T-cell (primary cell): Measurements from ENCODE around the gene ST6GAL1. TPM values are rescaled to one million over a fixed set of nuclear protein-coding genes. Genes with fewer than 3 reads are reported as not detected.

Experiments used
- ATAC-seq, 4 experiments: fragments of 200-7000 bp in 3 of 4; fragments of 150-1000 bp in 1 of 4; cut with Tn5 transposase; replicated peaks in 1 of 4; 1 replicate in 3 of 4; 2 replicates in 1 of 4; pipeline ENCODE4 v1.10.0; 2021; ENCODE audit warnings: moderate library complexity in 3 of 4, mild to moderate bottlenecking in 2 of 4, moderate number of reproducible peaks in 1 of 4
- CTCF ChIA-PET, 2 donors: fragments of 300-600 bp; sonication (Branson Sonifier 250); formaldehyde crosslinking; loops; one replicate each; lab custom pipeline; 2022; ENCODE audit warnings: antibody characterized with exemption in 2 of 2; lab: Charles Lee
- POLR2A ChIA-PET, 2 donors: fragments of 300-600 bp; sonication (Branson Sonifier 250); formaldehyde crosslinking; loops; one replicate each; lab custom pipeline; 2022; ENCODE audit warnings: antibody characterized with exemption in 2 of 2; lab: Charles Lee
- DNase-seq, 35 experiments: peaks; one replicate each; pipeline versions ENCODE4 v3.0.0 to v3.0.0-alpha.2; 2013 to 2023
- H3K27ac ChIP-seq: one replicate; pipeline ENCODE4 v1.5.1; 2013; ENCODE audit warnings: low read length
- H3K27me3 ChIP-seq, 2 experiments: replicated peaks in 1 of 2; 1 replicate in 1 of 2; 2 replicates in 1 of 2; pipeline versions ENCODE4 v1.6.1 to v1.7.0; 2013; ENCODE audit warnings: low read length in 1 of 2, mixed read lengths in 1 of 2; ENCODE audit not compliant: control insufficient read depth in 2 of 2, insufficient read depth in 2 of 2; ENCODE audit errors: extremely low read depth in 1 of 2
- H3K36me3 ChIP-seq, 2 donors: 1 replicate in 1 of 2; 2 replicates in 1 of 2; pipeline versions ENCODE4 v1.6.1 to v1.7.0; 2013; ENCODE audit warnings: low read length in 1 of 2; ENCODE audit not compliant: control insufficient read depth in 2 of 2, insufficient read depth in 1 of 2; ENCODE audit errors: extremely low read depth in 1 of 2
- H3K4me1 ChIP-seq, 2 experiments: 1 replicate in 1 of 2; 2 replicates in 1 of 2; pipeline versions ENCODE4 v1.6.1 to v1.7.0; 2013; ENCODE audit warnings: low read length in 2 of 2, mixed read lengths in 1 of 2; ENCODE audit not compliant: insufficient read depth in 2 of 2, control insufficient read depth in 1 of 2; ENCODE audit errors: extremely low read depth in 1 of 2
- H3K4me3 ChIP-seq, 2 donors: 1 replicate in 1 of 2; 2 replicates in 1 of 2; pipeline versions ENCODE4 v1.5.1 to v1.7.0; 2013; ENCODE audit warnings: mild to moderate bottlenecking in 2 of 2, low read length in 1 of 2, moderate library complexity in 1 of 2; ENCODE audit not compliant: control insufficient read depth in 1 of 2; ENCODE audit errors: extremely low read depth in 1 of 2
- H3K9me3 ChIP-seq: 2 replicates; pipeline ENCODE4 v1.7.0; 2013
- H3K27ac Mint-ChIP-seq, 2 donors: one replicate each; pipeline ENCODE4 v1.8.0; 2020 to 2021; ENCODE audit warnings: mild to moderate bottlenecking in 2 of 2, mixed read lengths in 2 of 2
- H3K27me3 Mint-ChIP-seq, 2 donors: one replicate each; pipeline ENCODE4 v1.8.0; 2021 to 2022; ENCODE audit warnings: mixed read lengths in 2 of 2
- H3K36me3 Mint-ChIP-seq: one replicate; pipeline ENCODE4 v1.8.0; 2021; ENCODE audit warnings: mixed read lengths
- H3K4me1 Mint-ChIP-seq, 3 donors: one replicate each; pipeline ENCODE4 v1.8.0; 2020 to 2022; ENCODE audit warnings: mixed read lengths in 3 of 3, mild to moderate bottlenecking in 1 of 3
- H3K4me3 Mint-ChIP-seq, 3 donors: one replicate each; pipeline ENCODE4 v1.8.0; 2020 to 2022; ENCODE audit warnings: mild to moderate bottlenecking in 3 of 3, mixed read lengths in 3 of 3, moderate library complexity in 3 of 3
- H3K9me3 Mint-ChIP-seq, 3 donors: one replicate each; pipeline ENCODE4 v1.8.0; 2020 to 2022; ENCODE audit warnings: mixed read lengths in 3 of 3
- WGBS: methylation state at CpG from one replicate; pipeline ENCODE4 v1.1.5; 2013; ENCODE audit warnings: missing lambda C conversion rate; ENCODE audit not compliant: insufficient coverage; 5-methylcytosine and 5-hydroxymethylcytosine counted together
- total RNA-seq, 35 experiments: library from RNA in 6 of 35; stranded (reverse) in 6 of 35; fragments of 120-200 nt in 1 of 35; gene quantifications; one replicate each; pipeline versions ENCODE4 v1.2.1 to v1.2.4 and lab custom pipeline; 2013 to 2026

The ST6GAL1 gene
- total RNA-seq, 5 donors from 2014 or later (not counting 1 experiment from before 2014, with no cell fraction given) = 148 to 237 (median 212) TPM

DNA sequence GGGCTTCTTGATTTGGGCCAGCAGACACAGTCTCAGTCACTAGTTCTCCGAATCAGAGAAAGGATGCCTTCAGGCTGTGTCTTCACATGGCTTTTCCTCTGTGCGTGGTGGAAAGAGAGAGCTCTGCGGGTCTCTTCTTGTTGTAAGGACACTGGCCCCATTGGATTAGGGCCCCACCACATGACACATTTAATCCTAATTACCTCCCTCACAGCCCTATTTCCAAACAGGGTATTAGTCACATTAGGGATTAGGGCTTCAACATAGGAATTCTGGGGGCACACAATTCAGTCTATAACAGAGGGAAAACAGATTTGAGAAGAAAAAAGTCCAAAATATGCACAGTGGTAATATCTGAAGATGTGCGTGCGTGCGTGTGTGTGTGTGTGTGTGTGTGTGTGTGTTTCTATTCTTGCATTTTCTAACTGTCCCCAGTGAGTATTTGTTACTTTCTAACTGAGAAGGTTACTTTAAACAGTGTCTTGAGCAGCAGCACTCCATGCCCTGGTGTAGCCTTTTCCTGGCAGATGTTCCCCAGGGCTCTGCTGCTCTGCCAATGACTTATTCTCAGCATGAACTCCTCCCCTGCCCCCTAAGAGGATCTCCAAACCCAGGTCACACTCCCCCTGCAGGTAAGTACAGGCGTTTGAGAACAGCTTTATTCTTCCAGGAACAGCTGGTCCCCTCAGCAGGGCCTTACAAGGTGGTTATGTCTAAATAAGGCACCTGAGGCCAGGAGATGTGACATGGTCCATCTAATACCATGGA is 136.1 kb downstream of the ST6GAL1 start:
- H3K9me3 Mint-ChIP-seq = peaks cover 0 to 4% (median 0%) of the 10 kb centered on the region in 3 donors
- Histone ChIP-seq H3K27ac (peak overlapping the region; percentile 47), H3K4me1 (peaks cover 10 to 38% of the 10 kb centered on the region in 2 experiments), H3K36me3 (peaks cover 6 to 70% of the 10 kb centered on the region in 2 donors), H3K4me3 (no peak overlapping the region), H3K9me3 (no peaks in the 10 kb centered on the region), H3K27me3 (no peaks in the 10 kb centered on the region)
- peaks cover 67 to 82% (median 79%) of the 10 kb centered on the region in 3 donors for H3K4me1 Mint-ChIP-seq
- WGBS = 50% methylated on average over 2 of the region's 7 CpGs
- H3K27me3 Mint-ChIP-seq = no peaks in the 10 kb centered on the region
- peak overlapping the region in 1 of 3 donors; percentile 31 for H3K4me3 Mint-ChIP-seq
- ChIA-PET POLR2A (interaction anchor here (0.5 to 1.6 kb wide), 5 partner anchors 29 to 106 kb away, joined by 3 to 8 read pairs (median 5); no protein-coding TSS in a partner anchor), CTCF (interaction anchor here (0.6 to 2.4 kb wide), 12 partner anchors 11 to 496 kb away, joined by 3 to 15 read pairs (median 4); partner anchors contain the start of gene DNAJB11 (in 1 of the 2))
- DNase-seq (peak in 34 of 35 experiments; percentile 15 to 75 (median 52)), ATAC-seq (peak; percentile 66 to 79 (median 68))
- peaks cover 47% of the 10 kb centered on the region for H3K36me3 Mint-ChIP-seq
- H3K27ac Mint-ChIP-seq = peak overlapping the region; percentile 63 to 87

DNA sequence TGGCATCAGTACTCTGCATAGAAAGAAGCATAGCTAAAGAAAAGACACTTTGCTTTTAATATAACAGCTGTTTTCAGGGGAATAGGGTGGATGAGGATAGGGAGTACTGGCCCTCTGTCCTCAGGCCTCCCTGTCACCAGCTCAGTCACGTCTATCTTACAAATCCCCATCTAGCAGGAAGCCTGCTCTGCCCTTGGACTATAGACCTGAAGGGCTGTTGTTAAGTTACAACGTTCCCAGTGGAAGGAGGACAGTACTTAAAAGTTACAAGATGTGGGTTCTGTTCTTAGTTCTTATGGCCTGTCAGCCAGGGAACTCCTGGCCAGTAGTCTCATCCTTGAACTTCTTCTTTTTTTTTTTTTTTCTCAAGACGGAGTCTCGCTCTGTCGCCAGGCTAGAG is 138.5 kb downstream of the ST6GAL1 start:
- peaks cover 0 to 4% (median 0%) of the 10 kb centered on the region in 3 donors for H3K9me3 Mint-ChIP-seq
- peaks cover 45% of the 10 kb centered on the region for H3K36me3 Mint-ChIP-seq
- no peak for ATAC-seq
- WGBS = no CpG with 5 or more reads among the region's 5 CpGs
- peaks cover 53 to 61% (median 60%) of the 10 kb centered on the region in 3 donors for H3K4me1 Mint-ChIP-seq
- H3K27me3 ChIP-seq = no peaks in the 10 kb centered on the region
- no peak for DNase-seq
- H3K4me3 Mint-ChIP-seq = no peak overlapping the region
- peaks cover 4 to 29% of the 10 kb centered on the region in 2 experiments for H3K4me1 ChIP-seq
- H3K27me3 Mint-ChIP-seq = no peaks in the 10 kb centered on the region
- no peaks in the 10 kb centered on the region for H3K9me3 ChIP-seq
- ChIA-PET CTCF (interaction anchor here (1.1 to 2.5 kb wide), 2 partner anchors 219 to 220 kb away, joined by 3 to 15 read pairs; no protein-coding TSS in a partner anchor), POLR2A (no interaction called here)
- no peak overlapping the region for H3K27ac ChIP-seq
- H3K4me3 ChIP-seq = no peak overlapping the region
- peak overlapping the region; percentile 55 to 58 for H3K27ac Mint-ChIP-seq
- peaks cover 9 to 81% of the 10 kb centered on the region in 2 donors for H3K36me3 ChIP-seq

DNA sequence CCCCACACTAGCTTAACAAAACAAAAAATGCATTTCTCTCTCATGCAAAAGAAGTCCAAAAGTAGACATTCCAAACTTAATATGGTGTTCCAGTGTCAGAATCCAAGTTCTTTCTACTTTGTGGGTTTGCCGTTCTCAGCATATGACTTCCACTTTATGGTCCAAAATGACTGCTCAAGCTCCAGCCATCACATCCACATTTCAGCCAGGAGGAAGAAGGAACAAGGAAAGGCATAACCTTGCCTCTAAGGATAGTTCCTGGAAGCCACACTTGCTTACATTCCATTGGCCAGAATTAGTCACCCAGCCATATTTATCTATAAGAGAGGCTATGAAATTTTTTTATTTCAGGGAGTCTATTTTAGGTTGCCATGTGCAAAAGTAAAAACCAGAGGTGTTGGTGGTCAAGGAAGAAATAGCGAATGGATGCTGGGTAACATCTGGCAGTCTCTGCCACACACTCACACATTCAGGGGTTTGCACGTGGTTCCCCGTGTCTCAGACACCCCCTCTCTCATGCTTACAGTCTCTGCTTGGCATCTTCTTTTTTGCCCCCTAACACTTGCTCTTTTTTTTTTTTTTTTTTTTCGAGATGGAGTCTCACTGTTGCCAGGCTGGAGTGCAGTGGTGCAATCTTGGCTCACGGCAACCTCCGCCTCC is 139.7 kb downstream of the ST6GAL1 start:
- H3K27me3 Mint-ChIP-seq = no peaks in the 10 kb centered on the region
- peak overlapping the region; percentile 66 to 73 for H3K27ac Mint-ChIP-seq
- no peak overlapping the region for H3K4me3 ChIP-seq
- H3K4me3 Mint-ChIP-seq = no peak overlapping the region
- no peaks in the 10 kb centered on the region for H3K27me3 ChIP-seq
- peaks cover 9 to 82% of the 10 kb centered on the region in 2 donors for H3K36me3 ChIP-seq
- H3K36me3 Mint-ChIP-seq = peaks cover 51% of the 10 kb centered on the region
- peaks cover 42 to 52% (median 48%) of the 10 kb centered on the region in 3 donors for H3K4me1 Mint-ChIP-seq
- POLR2A ChIA-PET = interaction anchor here in 1 of 2 donors (0.7 kb wide), 1 partner anchor 1967 kb away, joined by 6 read pairs; no protein-coding TSS in a partner anchor
- DNase-seq (no peak), ATAC-seq (no peak)
- H3K9me3 ChIP-seq = no peaks in the 10 kb centered on the region
- no peak overlapping the region for H3K27ac ChIP-seq
- peaks cover 0 to 4% (median 0%) of the 10 kb centered on the region in 3 donors for H3K9me3 Mint-ChIP-seq
- H3K4me1 ChIP-seq = peaks cover 0 to 19% of the 10 kb centered on the region in 2 experiments
- WGBS = 88% methylated on average over 5 of the region's 7 CpGs
- CTCF ChIA-PET = interaction anchor here in 1 of 2 donors (2.5 kb wide), 1 partner anchor 221 kb away, joined by 15 read pairs; no protein-coding TSS in a partner anchor

DNA sequence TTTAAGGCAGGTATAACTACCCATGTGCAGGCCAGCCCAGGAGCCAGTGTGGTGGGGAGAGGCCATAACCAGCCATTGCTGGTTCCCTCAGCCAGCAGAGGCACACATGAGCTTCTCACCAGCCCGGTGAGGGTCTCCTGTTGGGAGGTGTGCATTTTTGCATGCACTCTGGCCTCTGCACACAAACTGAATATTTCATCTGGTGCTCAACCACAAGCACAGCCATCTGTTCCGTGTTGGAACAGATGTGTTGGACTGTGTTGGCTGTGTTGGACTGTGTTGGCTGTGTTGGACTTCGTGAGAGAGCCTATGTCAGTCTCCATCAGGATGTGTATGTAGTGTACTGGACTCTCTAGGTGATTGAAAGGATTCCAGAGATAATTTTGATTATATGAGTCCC is 141.8 kb downstream of the ST6GAL1 start:
- H3K27me3 Mint-ChIP-seq = no peaks in the 10 kb centered on the region
- POLR2A ChIA-PET = no interaction called here
- 100% methylated on average over 1 of the region's 3 CpGs for WGBS
- DNase-seq = no peak
- Histone ChIP-seq H3K27me3 (no peaks in the 10 kb centered on the region), H3K9me3 (no peaks in the 10 kb centered on the region), H3K36me3 (peaks cover 18 to 91% of the 10 kb centered on the region in 2 donors), H3K4me3 (no peak overlapping the region), H3K27ac (no peak overlapping the region), H3K4me1 (no peaks in the 10 kb centered on the region)
- no peak overlapping the region for H3K4me3 Mint-ChIP-seq
- ATAC-seq = no peak
- peaks cover 65% of the 10 kb centered on the region for H3K36me3 Mint-ChIP-seq
- H3K9me3 Mint-ChIP-seq = peaks cover 0 to 4% (median 0%) of the 10 kb centered on the region in 3 donors
- H3K4me1 Mint-ChIP-seq = peaks cover 31 to 38% (median 37%) of the 10 kb centered on the region in 3 donors
- peak overlapping the region; percentile 64 to 69 for H3K27ac Mint-ChIP-seq
- CTCF ChIA-PET = interaction anchor here (0.6 to 1.5 kb wide), 2 partner anchors 44 to 93 kb away, joined by 3 to 4 read pairs; no protein-coding TSS in a partner anchor

DNA sequence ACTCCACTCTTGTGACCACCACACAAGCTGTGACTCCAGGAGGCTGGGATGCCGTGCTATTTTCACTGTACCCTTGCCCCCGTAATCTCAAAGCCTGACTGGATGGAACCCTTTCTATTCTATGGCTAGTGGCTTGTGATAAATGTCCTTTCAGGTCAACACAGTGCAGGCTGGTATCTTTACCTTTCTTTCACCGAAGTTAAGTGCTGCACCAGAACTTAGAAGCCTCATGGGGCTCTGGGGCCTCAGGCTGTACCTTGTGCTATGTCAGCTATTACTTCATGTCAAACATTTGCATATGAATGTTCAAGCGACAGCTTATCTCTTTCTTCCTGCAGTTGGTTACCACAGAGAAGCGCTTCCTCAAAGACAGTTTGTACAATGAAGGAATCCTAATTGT is 142.2 kb downstream of the ST6GAL1 start:
- peaks cover 65% of the 10 kb centered on the region for H3K36me3 Mint-ChIP-seq
- no peak for DNase-seq
- Histone ChIP-seq H3K27ac (no peak overlapping the region), H3K9me3 (no peaks in the 10 kb centered on the region), H3K4me3 (no peak overlapping the region), H3K4me1 (no peaks in the 10 kb centered on the region), H3K27me3 (no peaks in the 10 kb centered on the region), H3K36me3 (peaks cover 18 to 92% of the 10 kb centered on the region in 2 donors)
- peak overlapping the region; percentile 27 to 64 for H3K27ac Mint-ChIP-seq
- peaks cover 0 to 4% (median 0%) of the 10 kb centered on the region in 3 donors for H3K9me3 Mint-ChIP-seq
- H3K4me1 Mint-ChIP-seq = peaks cover 28 to 34% (median 34%) of the 10 kb centered on the region in 3 donors
- WGBS = 63% methylated on average over 1 of the region's 5 CpGs
- no peaks in the 10 kb centered on the region for H3K27me3 Mint-ChIP-seq
- H3K4me3 Mint-ChIP-seq = no peak overlapping the region
- ChIA-PET CTCF (interaction anchor here (0.6 to 1.5 kb wide), 2 partner anchors 45 to 92 kb away, joined by 3 to 4 read pairs; no protein-coding TSS in a partner anchor), POLR2A (no interaction called here)
- ATAC-seq = no peak
